Measurements from ENCODE around the gene HELZ. TPM values are rescaled to one million over a fixed set of nuclear protein-coding genes. Genes with fewer than 3 reads are reported as not detected.
"Not testable (repeated sequence)": the region's sequence is repeated elsewhere in the genome, so short reads cannot be mapped to it uniquely, and the experiment has no call there.

The HELZ gene
- total RNA-seq, 1 experiment from 2014 or later: 31.3 TPM

DNA sequence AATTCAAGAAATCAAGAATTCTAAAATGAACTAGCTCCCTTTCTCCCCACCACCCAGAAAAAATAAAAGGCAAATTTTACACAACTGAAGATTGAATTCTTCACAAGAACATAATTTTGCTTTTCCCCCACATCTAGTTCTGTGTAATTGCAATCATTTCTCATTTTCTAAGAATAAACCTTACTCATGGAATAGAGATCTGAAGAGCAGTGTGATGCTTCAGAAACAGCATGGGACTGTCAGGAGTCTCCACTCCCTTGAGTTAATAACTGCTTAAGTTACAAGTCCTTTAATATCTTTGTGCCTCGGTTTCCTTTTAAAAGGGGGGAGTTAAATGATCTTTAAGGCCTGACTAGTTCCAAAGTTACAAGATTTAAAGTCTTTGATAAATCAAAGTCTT, 147.0 kb downstream of the HELZ start:
- no peaks in the 10 kb centered on the region for H3K9me2 ChIP-seq (replicated peaks; ENCODE audit: low read length)
- no peaks in the 10 kb centered on the region for H3K27me3 ChIP-seq (ENCODE audit: low read length)
- BruUV-seq (replicated peaks): no TSS peak
- peaks cover 6% of the 10 kb centered on the region; the same call in 1 of the 2 replicates for H3K79me2 ChIP-seq (ENCODE audit: low read length)
- DNase-seq (no peak), ATAC-seq (no peak)
- POLR2A ChIA-PET (ENCODE audit: unreplicated experiment): interaction anchor here (0.7 kb wide), 1 partner anchor 20 kb away, joined by 5 read pairs; no protein-coding TSS in a partner anchor
- H3K27ac ChIP-seq (ENCODE audit: low read length): no peak overlapping the region
- H3K4me3 ChIP-seq (ENCODE audit: low read length): no peak overlapping the region
- H3K4me1 ChIP-seq (ENCODE audit: insufficient read depth, low read length): no peaks in the 10 kb centered on the region
- H2AFZ ChIP-seq (ENCODE audit: low read length): no peak overlapping the region
- H3F3A ChIP-seq (ENCODE audit: low read length, unreplicated experiment): no peaks in the 10 kb centered on the region
- no peaks in the 10 kb centered on the region for H3K9me3 ChIP-seq (ENCODE audit: low read length)
- intact Hi-C loops (cut with micrococcal nuclease): loop anchor here (10.0 kb wide), 1 partner anchor 373 kb away; no protein-coding TSS in a partner anchor
- no peak overlapping the region for H3K4me2 ChIP-seq (ENCODE audit: low read length)
- H4K20me1 ChIP-seq (ENCODE audit: low read length): no peaks in the 10 kb centered on the region
- H3K36me3 ChIP-seq (ENCODE audit: low read depth, low read length): no peaks in the 10 kb centered on the region
- H3K9ac ChIP-seq (ENCODE audit: low read length): no peak overlapping the region
- TF ChIP-seq CTCF (conservative IDR thresholded peaks at IDR 0.05; ENCODE audit: low read depth, low read length) (no peak), EZH2phosphoT487 (IDR thresholded peaks at IDR 0.05; ENCODE audit: borderline replicate concordance, low read length) (no peak), EZH2 (IDR thresholded peaks at IDR 0.05; ENCODE audit: low read length, unreplicated experiment) (no peak)
- CTCF ChIA-PET: no interaction called here

DNA sequence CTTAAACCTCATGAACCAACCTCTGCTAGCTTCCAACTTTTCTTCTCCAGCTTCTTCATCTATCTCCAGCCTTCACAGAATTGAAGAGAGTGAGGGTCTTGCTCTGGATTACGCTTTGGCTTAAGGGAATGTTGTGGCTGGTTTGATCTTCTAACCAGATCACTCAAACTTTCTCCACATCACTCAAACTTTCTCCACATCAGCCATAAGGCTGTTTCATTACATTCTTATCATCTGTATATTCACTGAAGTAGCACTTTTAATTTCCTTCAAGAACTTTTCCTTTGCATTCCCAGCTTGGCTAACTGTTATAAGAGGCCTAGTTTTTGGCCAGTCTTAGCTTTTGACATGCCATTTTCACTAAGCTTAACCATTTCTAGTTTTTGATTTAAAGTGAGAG, 148.4 kb downstream of the HELZ start:
- ATAC-seq: no peak
- Histone ChIP-seq H3K9ac (ENCODE audit: low read length) (no peak overlapping the region), H3K4me3 (ENCODE audit: low read length) (no peak overlapping the region), H3K27me3 (ENCODE audit: low read length) (no peaks in the 10 kb centered on the region), H3K79me2 (ENCODE audit: low read length) (peaks cover 1% of the 10 kb centered on the region; the same call in 1 of the 2 replicates), H3K4me2 (ENCODE audit: low read length) (no peak overlapping the region), H3K36me3 (ENCODE audit: low read depth, low read length) (no peaks in the 10 kb centered on the region), H3K9me2 (replicated peaks; ENCODE audit: low read length) (no peaks in the 10 kb centered on the region), H3K27ac (ENCODE audit: low read length) (no peak overlapping the region), H3K9me3 (ENCODE audit: low read length) (no peaks in the 10 kb centered on the region), H4K20me1 (ENCODE audit: low read length) (no peaks in the 10 kb centered on the region), H3F3A (ENCODE audit: low read length, unreplicated experiment) (no peaks in the 10 kb centered on the region), H2AFZ (ENCODE audit: low read length) (no peak overlapping the region), H3K4me1 (ENCODE audit: insufficient read depth, low read length) (no peaks in the 10 kb centered on the region)
- no peak for DNase-seq
- TF ChIP-seq EZH2phosphoT487 (IDR thresholded peaks at IDR 0.05; ENCODE audit: borderline replicate concordance, low read length): no peak
- TF ChIP-seq CTCF (conservative IDR thresholded peaks at IDR 0.05; ENCODE audit: low read depth, low read length): no peak
- no peak for TF ChIP-seq EZH2 (IDR thresholded peaks at IDR 0.05; ENCODE audit: low read length, unreplicated experiment)
- ChIA-PET POLR2A (ENCODE audit: unreplicated experiment) (no interaction called here), CTCF (interaction anchor here (0.7 kb wide), 1 partner anchor 174 kb away, joined by 3 read pairs; no protein-coding TSS in a partner anchor)
- BruUV-seq (replicated peaks): no TSS peak
- intact Hi-C loops (cut with micrococcal nuclease): loop anchor here (10.0 kb wide), 1 partner anchor 372 kb away; no protein-coding TSS in a partner anchor

- no peak overlapping the region for H2AFZ ChIP-seq (ENCODE audit: low read length)
- no peaks in the 10 kb centered on the region for H3K4me1 ChIP-seq (ENCODE audit: insufficient read depth, low read length)
- no peak overlapping the region for H3K4me3 ChIP-seq (ENCODE audit: low read length)
- H3K4me2 ChIP-seq (ENCODE audit: low read length): no peak overlapping the region
- TF ChIP-seq EZH2 (IDR thresholded peaks at IDR 0.05; ENCODE audit: low read length, unreplicated experiment) (no peak), EZH2phosphoT487 (IDR thresholded peaks at IDR 0.05; ENCODE audit: borderline replicate concordance, low read length) (no peak), CTCF (conservative IDR thresholded peaks at IDR 0.05; ENCODE audit: low read depth, low read length) (no peak)
- H3K79me2 ChIP-seq (ENCODE audit: low read length): no peaks in the 10 kb centered on the region
- H3K9ac ChIP-seq (ENCODE audit: low read length): no peak overlapping the region
- no peak overlapping the region for H3K27ac ChIP-seq (ENCODE audit: low read length)
- H3K9me3 ChIP-seq (ENCODE audit: low read length): no peaks in the 10 kb centered on the region
- ATAC-seq: no peak
- H4K20me1 ChIP-seq (ENCODE audit: low read length): no peaks in the 10 kb centered on the region
- no peaks in the 10 kb centered on the region for H3K36me3 ChIP-seq (ENCODE audit: low read depth, low read length)
- no peaks in the 10 kb centered on the region for H3K27me3 ChIP-seq (ENCODE audit: low read length)
- intact Hi-C loops (cut with micrococcal nuclease): loop anchor here (10.0 kb wide), 1 partner anchor 371 kb away; no protein-coding TSS in a partner anchor
- no peaks in the 10 kb centered on the region for H3K9me2 ChIP-seq (replicated peaks; ENCODE audit: low read length)
- ChIA-PET CTCF (interaction anchor here (0.7 kb wide), 1 partner anchor 175 kb away, joined by 3 read pairs; no protein-coding TSS in a partner anchor), POLR2A (ENCODE audit: unreplicated experiment) (no interaction called here)
- peak; percentile 11 for DNase-seq
- BruUV-seq (replicated peaks): no TSS peak
- no peaks in the 10 kb centered on the region for H3F3A ChIP-seq (ENCODE audit: low read length, unreplicated experiment)
These were observed 149.2 kb downstream of the HELZ start for GRCh38 chr17:67095803-67096202.

DNA sequence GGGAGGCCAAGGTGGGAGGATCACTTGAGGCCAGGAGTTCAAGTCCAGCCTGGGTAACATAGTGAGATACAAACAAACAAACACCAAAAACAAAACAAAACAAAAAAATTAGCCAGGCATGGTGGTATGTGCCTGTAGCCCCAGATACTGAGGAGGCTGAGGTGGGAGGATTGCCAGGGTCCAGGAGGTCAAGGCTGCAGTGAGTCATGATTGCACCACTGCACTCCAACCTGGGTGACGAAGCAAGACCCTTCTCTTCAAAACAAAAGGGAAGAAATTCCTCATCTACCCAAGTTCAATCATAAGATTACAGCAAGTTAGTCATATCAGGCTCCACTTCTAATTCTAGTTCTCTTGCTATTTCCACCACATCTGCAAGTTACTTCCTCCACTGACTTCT, 149.7 kb downstream of the HELZ start:
- H3K9me2 ChIP-seq (replicated peaks; ENCODE audit: low read length); H3F3A ChIP-seq (ENCODE audit: low read length, unreplicated experiment); CTCF ChIA-PET; H3K4me1 ChIP-seq (ENCODE audit: insufficient read depth, low read length); ATAC-seq; H3K9me3 ChIP-seq (ENCODE audit: low read length); H3K36me3 ChIP-seq (ENCODE audit: low read depth, low read length); H3K27me3 ChIP-seq (ENCODE audit: low read length); H4K20me1 ChIP-seq (ENCODE audit: low read length); H2AFZ ChIP-seq (ENCODE audit: low read length); H3K4me3 ChIP-seq (ENCODE audit: low read length); DNase-seq; H3K79me2 ChIP-seq (ENCODE audit: low read length); H3K4me2 ChIP-seq (ENCODE audit: low read length); BruUV-seq (replicated peaks); POLR2A ChIA-PET (ENCODE audit: unreplicated experiment); H3K27ac ChIP-seq (ENCODE audit: low read length); H3K9ac ChIP-seq (ENCODE audit: low read length): not testable (repeated sequence)
- intact Hi-C loops (cut with micrococcal nuclease): loop anchor here (10.0 kb wide), 1 partner anchor 370 kb away; no protein-coding TSS in a partner anchor

Data from PC-3 (cell line).